K562 (cell line): ENCODE results near the gene RFX3. TPM values are rescaled to one million over a fixed set of nuclear protein-coding genes. Genes with fewer than 3 reads are reported as not detected.

ENCODE experiments used
- ATAC-seq: fragments of 200-7000 bp; cut with Tn5 transposase; 3 replicates; pipeline ENCODE4 v1.9.1; 2020; ENCODE audit warnings: moderate library complexity
- BruUV-seq: library from RNA; stranded (reverse); fragments of 400-500 nt; replicated peaks from 2 replicates; lab custom pipeline; 2021; lab: Mats Ljungman, UMichigan
- CTCF ChIA-PET: fragments of 300-600 bp; formaldehyde crosslinking; extraction: SDS; loops from one replicate; lab custom pipeline; 2021; ENCODE audit warnings: low intra/inter-chr PET ratio; lab: Yijun Ruan, JAX
- POLR2A ChIA-PET: fragments of 300-600, 350-650 bp; sonication (Branson Sonifier 250); formaldehyde crosslinking; extraction: SDS; loops from one replicate; lab custom pipeline; 2021; ENCODE audit warnings: antibody characterized with exemption, inconsistent platforms; lab: Yijun Ruan, JAX
- DNase-seq, 4 experiments: peaks; one replicate each; pipeline versions ENCODE4 v3.0.0 to v3.0.0-alpha.2; 2011 to 2018; ENCODE audit warnings: low spot score in 3 of 4, mixed read lengths in 3 of 4; ENCODE audit errors: extremely low read depth in 1 of 4
- FAIRE-seq: peaks from 2 replicates; lab custom pipeline; 2011; peaks lifted over from hg19 to GRCh38; lab: Jason Lieb, UNC
- H2AFZ ChIP-seq: 2 replicates; pipeline ENCODE4 v1.6.0; 2011; ENCODE audit warnings: low read depth, low read length, control low read depth, inconsistent platforms
- H3K27ac ChIP-seq: fragments of 200-600 bp; 3 replicates; pipeline ENCODE4 v1.8.0; 2011; ENCODE audit warnings: low read depth, mild to moderate bottlenecking, control low read depth, inconsistent platforms, low read length, moderate library complexity, mixed read lengths; ENCODE audit errors: extremely low read depth
- H3K27me3 ChIP-seq, 2 experiments: fragments of 300-600 bp in 1 of 2; 2 replicates in 1 of 2; 3 replicates in 1 of 2; pipeline versions ENCODE4 v1.6.0 to v1.8.0; 2011; ENCODE audit warnings: inconsistent platforms in 2 of 2, low read length in 2 of 2, mild to moderate bottlenecking in 1 of 2, mixed read lengths in 1 of 2, moderate library complexity in 1 of 2; ENCODE audit not compliant: control insufficient read depth in 2 of 2, insufficient read depth in 2 of 2
- H3K36me3 ChIP-seq: fragments of 300-600 bp; 3 replicates; pipeline ENCODE4 v1.8.0; 2011; ENCODE audit warnings: mild to moderate bottlenecking, low read length, inconsistent platforms; ENCODE audit not compliant: control insufficient read depth, insufficient read depth
- H3K4me1 ChIP-seq, 2 experiments: fragments of 200-600 bp in 1 of 2; replicated peaks in 1 of 2; 2 replicates in 1 of 2; 3 replicates in 1 of 2; pipeline versions ENCODE4 v1.5.1 to v1.8.0; 2011; ENCODE audit warnings: inconsistent platforms in 2 of 2, low read length in 2 of 2, mild to moderate bottlenecking in 1 of 2, mixed read lengths in 1 of 2, moderate library complexity in 1 of 2; ENCODE audit not compliant: control insufficient read depth in 2 of 2, insufficient read depth in 2 of 2
- H3K4me2 ChIP-seq: 2 replicates; pipeline ENCODE4 v1.6.1; 2011; ENCODE audit warnings: low read length, control low read depth, inconsistent platforms, mixed read lengths; ENCODE audit not compliant: insufficient read depth
- H3K4me3 ChIP-seq: fragments of 200-600 bp; sonication (generic), shearing (Covaris generic); 2 replicates; pipeline ENCODE4 v1.5.1; 2016; ENCODE audit warnings: control low read depth, inconsistent platforms
- H3K79me2 ChIP-seq: fragments of 200-600 bp; 3 replicates; pipeline ENCODE4 v1.8.0; 2011; ENCODE audit warnings: low read length, inconsistent platforms; ENCODE audit not compliant: control insufficient read depth, insufficient read depth
- H3K9ac ChIP-seq, 2 experiments: 2 replicates each; pipeline versions ENCODE4 v1.6.0 to v1.6.1; 2011; ENCODE audit warnings: low read depth in 2 of 2, low read length in 2 of 2, control low read depth in 1 of 2, inconsistent platforms in 1 of 2, mild to moderate bottlenecking in 1 of 2, mixed read lengths in 1 of 2; ENCODE audit not compliant: insufficient read depth in 1 of 2
- H3K9me1 ChIP-seq: one replicate; pipeline ENCODE4 v1.6.0; 2011; ENCODE audit warnings: inconsistent platforms, mild to moderate bottlenecking, low read length, moderate library complexity; ENCODE audit not compliant: control insufficient read depth, insufficient read depth
- H3K9me3 ChIP-seq: replicated peaks from 2 replicates; pipeline ENCODE4 v1.5.1; 2011; ENCODE audit warnings: low read depth, low read length, inconsistent platforms; ENCODE audit not compliant: control insufficient read depth, insufficient read depth
- H4K20me1 ChIP-seq: replicated peaks from 2 replicates; pipeline ENCODE4 v1.6.1; 2011; ENCODE audit warnings: low read length, inconsistent platforms, mixed read lengths; ENCODE audit not compliant: control insufficient read depth, insufficient read depth
- BMI1 ChIP-seq: fragments of 150-350 bp; IDR thresholded peaks from 2 replicates; pipeline ENCODE4 v1.6.1; 2014; ENCODE audit warnings: low read length
- CBFA2T2 ChIP-seq: fragments of 450-650 bp; conservative IDR thresholded peaks from 2 replicates; pipeline ENCODE4 v1.6.1; 2017; ENCODE audit warnings: mild to moderate bottlenecking
- CHD4 ChIP-seq: fragments of 200-600 bp; sonication (generic); IDR thresholded peaks from 3 replicates; pipeline ENCODE4 v1.6.1; 2012; ENCODE audit warnings: low read depth, mild to moderate bottlenecking, mixed read lengths, low read length, inconsistent platforms; ENCODE audit not compliant: insufficient read depth, insufficient replicate concordance, poor library complexity, severe bottlenecking
- CHD7 ChIP-seq: fragments of 200-600 bp; sonication (generic); IDR thresholded peaks from one replicate; pipeline ENCODE4 v1.6.1; 2012; ENCODE audit warnings: mild to moderate bottlenecking, low read depth, low read length, inconsistent platforms
- KLF1 ChIP-seq: fragments of 450-650 bp; IDR thresholded peaks from 2 replicates; pipeline ENCODE4 v1.6.1; 2016; ENCODE audit warnings: missing genetic modification characterization, missing compliant biosample characterization
- MIER1 ChIP-seq: fragments of 450-650 bp; IDR thresholded peaks from 2 replicates; pipeline ENCODE4 v1.6.1; 2016; ENCODE audit warnings: antibody characterized with exemption, mild to moderate bottlenecking, low read depth
- POLR2A ChIP-seq: fragments of 450-650 bp; conservative IDR thresholded peaks from 2 replicates; pipeline ENCODE4 v1.6.1; 2016
- RHOXF2B ChIP-seq: fragments of 250-450 bp; sonication (Bioruptor Pico); conservative IDR thresholded peaks from 2 replicates; pipeline ENCODE4 v1.5.1; 2021
- SETDB1 ChIP-seq: IDR thresholded peaks from one replicate; pipeline ENCODE4 v1.6.1; 2012; ENCODE audit warnings: low read length, control low read depth, inconsistent platforms
- SMAD1 ChIP-seq: fragments of 150-350 bp; IDR thresholded peaks from 2 replicates; pipeline ENCODE4 v1.6.1; 2014; ENCODE audit warnings: low read length, low read depth; ENCODE audit not compliant: partially characterized antibody
- ZBTB26 ChIP-seq: fragments of 450-650 bp; formaldehyde crosslinking; IDR thresholded peaks from 2 replicates; pipeline ENCODE4 v1.4.0; 2022; ENCODE audit warnings: missing genetic modification characterization
- ZNF347 ChIP-seq: fragments of 450-650 bp; formaldehyde crosslinking; IDR thresholded peaks from 2 replicates; pipeline ENCODE4 v1.4.0; 2020; ENCODE audit warnings: low read depth, mild to moderate bottlenecking, moderate library complexity
- WGBS: fragments of 100-300 bp; shearing (Covaris generic); methylation state at CpG from one replicate; pipeline ENCODE4 v1.1.6; 2016; ENCODE audit warnings: low coverage, mixed read lengths; ENCODE audit not compliant: insufficient coverage; ENCODE audit errors: missing lambda C conversion rate; 5-methylcytosine and 5-hydroxymethylcytosine counted together
- in situ Hi-C: fragments of 300-500 bp; cut with MboI; formaldehyde crosslinking; loops from 4 replicates; pipeline ENCODE4 v1.15.0; 2018; ENCODE audit warnings: inconsistent platforms, mixed read lengths
- intact Hi-C: fragments of 100-400 bp; cut with micrococcal nuclease; formaldehyde crosslinking; loops from 2 replicates; pipeline ENCODE4 v1.14.2; 2022
- polyA plus RNA-seq, 8 experiments: library from polyadenylated mRNA; depleted of rRNA in 4 of 8; stranded (reverse) in 5 of 8; unstranded in 3 of 8; fragments of >200 nt; fragmentation: Nextera tagmentation in 2 of 8; fragmentation: Illumina TruSeq in 1 of 8; extraction: Ambion mirVana in 2 of 8; extraction: Trizol in 1 of 8; gene quantifications; 2 replicates each; pipeline versions ENCODE4 v1.2.1 to v1.2.3, GENCODE V29; 2011 to 2014; ENCODE audit warnings: inconsistent platforms in 1 of 8, missing spikeins in 1 of 8
- total RNA-seq, 7 experiments: library from RNA; depleted of rRNA in 6 of 7; stranded (reverse); fragments of >200 nt in 6 of 7; fragmentation: Illumina TruSeq in 2 of 7; extraction: Trizol in 2 of 7; gene quantifications; 2 replicates each; pipeline versions ENCODE4 v1.2.1 to v1.2.3, GENCODE V29; 2011 to 2021; ENCODE audit warnings: low replicate concordance in 1 of 7

The RFX3 gene
- total and polyA plus RNA-seq, 9 of the 15 experiments (the other 6 are each of a cell fraction or from before 2014, with no cell fraction given): 0.86 to 4.9 (median 2.0) TPM

- DNase-seq (no peak), ATAC-seq (no peak), FAIRE-seq (no peak)
- no peak overlapping the region for H3K4me3 ChIP-seq
- no peaks in the 10 kb centered on the region for H3K36me3 ChIP-seq
- no peak overlapping the region for H3K9ac ChIP-seq
- H4K20me1 ChIP-seq: no peaks in the 10 kb centered on the region
- H3K79me2 ChIP-seq: no peaks in the 10 kb centered on the region
- ChIA-PET POLR2A (no interaction called here), CTCF (no interaction called here)
- H3K9me1 ChIP-seq: no peaks in the 10 kb centered on the region
- 39% methylated on average over 2 of the region's 2 CpGs for WGBS
- H3K27ac ChIP-seq: no peak overlapping the region
- no peak overlapping the region for H2AFZ ChIP-seq
- no peaks in the 10 kb centered on the region for H3K27me3 ChIP-seq
- H3K9me3 ChIP-seq: no peaks in the 10 kb centered on the region
- intact Hi-C loops (loop anchor here (10.0 kb wide), 1 partner anchor 132 kb away; no protein-coding TSS in a partner anchor), in situ Hi-C loops (no loop called here)
- no peak overlapping the region for H3K4me2 ChIP-seq
- BruUV-seq: no TSS peak
- H3K4me1 ChIP-seq: peaks cover 0 to 4% of the 10 kb centered on the region in 2 experiments; a peak in 1 of 5 replicates
- TF ChIP-seq CHD7 (no peak), CHD4 (no peak), KLF1 (tag) (no peak), ZBTB26 (CRISPR knock-in tag) (no peak), ZNF347 (no peak), CBFA2T2 (no peak), MIER1 (no peak), SMAD1 (no peak), SETDB1 (no peak), RHOXF2B (CRISPR knock-in tag) (no peak), POLR2A (no peak), BMI1 (no peak)
Measured at GRCh38 chr9:3332802-3333201, 193.0 kb downstream of the RFX3 start.
